Cardiac septum (tissue), 1 donor: ENCODE data around the gene ATP6V1F. TPM values are rescaled to one million over a fixed set of nuclear protein-coding genes. Genes with fewer than 3 reads are reported as not detected.
A peak's percentile ranks its signal among the peaks of the same experiment; 100 is the strongest.

Source experiments
- DNase-seq: peaks from one replicate; pipeline ENCODE4 v3.0.0-alpha.2; 2020; ENCODE audit warnings: low spot score
- intact Hi-C: fragments of 100-400 bp; cut with DNase I; formaldehyde crosslinking; loops from one replicate; pipeline ENCODE4 v1.14.0; 2022
- long read RNA-seq: library from polyadenylated mRNA; unstranded; transcript quantifications from one replicate; pipeline ENCODE4 v2.0.0, GENCODE V29; 2021
- total RNA-seq: library from RNA; stranded (reverse); fragmentation: NEBNext Ultra II Directional; extraction: Animal tissue kit (Norgen Biotek cat#: 25700); gene quantifications from one replicate; pipeline ENCODE4 v1.2.1, GENCODE V29; 2021
- donor health status: DM: no; HTN: no; CAD: no.

The ATP6V1F gene
- 80.0 TPM for total RNA-seq
- long read RNA-seq, transcript ATP6V1F-201 (2 exons, 704 nt) = major isoform, 44 of 46 reads
- long read RNA-seq, partial matches to known transcripts = 2 of 46 reads
- long read RNA-seq, other reads (novel, unspliced or antisense) = 0 of 46 reads

GRCh38 chr7:128862571-128863432 lies at the start of gene ATP6V1F:
Gene ATP6V1F, plus strand, starts transcription at chr7:128862856. Its CDS starts 49 bp downstream, at chr7:128862905.
- intact Hi-C loops = no loop called here
- peak; percentile 99 for DNase-seq

- no peak for DNase-seq
- intact Hi-C loops = no loop called here
Observed at GRCh38 chr7:128814499-128814898, 48.2 kb upstream of the ATP6V1F start.

DNA sequence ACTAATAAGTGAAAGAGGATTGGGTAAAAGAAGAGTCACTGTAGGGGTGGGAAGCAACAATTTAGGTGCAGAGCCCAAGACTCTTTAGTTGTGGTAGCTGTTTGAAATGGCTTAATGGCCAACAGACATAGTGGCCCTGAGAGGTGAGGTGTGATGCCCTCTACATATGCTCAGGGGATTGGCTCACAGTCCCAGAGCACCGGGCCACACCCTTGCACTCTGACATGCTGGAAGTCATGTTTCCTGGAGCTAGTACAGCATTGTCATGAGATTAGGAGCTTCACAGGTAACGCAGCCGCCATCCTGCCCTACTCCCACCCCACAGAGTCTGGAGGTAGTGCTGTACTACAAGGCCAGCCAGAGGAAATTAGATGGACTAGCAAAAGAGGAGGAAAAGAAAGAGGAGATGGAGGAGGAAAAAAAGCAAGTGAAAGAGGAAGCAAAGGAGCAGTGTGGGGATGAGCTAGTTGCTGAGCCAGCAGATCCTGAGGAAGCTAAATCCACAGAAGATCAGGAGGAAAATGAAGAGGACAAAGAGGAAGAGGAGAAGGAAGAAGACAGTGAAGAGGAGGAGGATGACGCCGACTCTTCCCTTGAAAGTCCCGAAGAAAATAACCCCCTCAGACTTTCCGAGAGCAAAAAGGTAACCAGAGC lies 47.2 kb upstream of the ATP6V1F start:
- intact Hi-C loops = no loop called here
- DNase-seq = no peak

- intact Hi-C loops = no loop called here
- no peak for DNase-seq
Observed at GRCh38 chr7:128818694-128819093, 44.0 kb upstream of the ATP6V1F start.

- no peak for DNase-seq
- intact Hi-C loops = no loop called here
Observed at GRCh38 chr7:128821724-128822123, 40.9 kb upstream of the ATP6V1F start.

- DNase-seq = no peak
- intact Hi-C loops = loop anchor here (2.0 to 5.0 kb wide), 3 partner anchors 34 to 88 kb away; partner anchors contain the start of genes CALU and CCDC136
Observed at GRCh38 chr7:128826512-128826911, 36.1 kb upstream of the ATP6V1F start.

DNA sequence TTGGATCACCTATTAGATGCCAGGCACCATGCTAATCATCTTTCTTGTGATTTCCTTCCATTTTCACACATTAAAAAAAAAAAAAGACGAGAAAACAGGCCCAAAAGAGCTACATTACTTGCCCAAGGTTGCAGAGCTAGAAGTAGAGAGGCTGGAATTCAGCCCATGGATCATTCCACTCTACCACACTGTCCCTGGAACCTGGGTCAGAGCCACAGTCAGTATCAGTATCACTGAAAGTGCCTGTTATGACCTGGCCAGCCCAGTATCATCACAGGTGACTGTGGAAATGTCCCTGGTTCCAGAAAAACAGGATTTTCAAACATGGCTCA lies 35.8 kb upstream of the ATP6V1F start:
- no peak for DNase-seq
- intact Hi-C loops = loop anchor here (2.0 to 5.0 kb wide), 3 partner anchors 35 to 88 kb away; partner anchors contain the start of genes CALU and CCDC136

GRCh38 chr7:128827248-128827958 lies 35.3 kb upstream of the ATP6V1F start:
- intact Hi-C loops = loop anchor here (2.0 to 5.0 kb wide), 3 partner anchors 35 to 89 kb away; partner anchors contain the start of genes CALU and CCDC136

DNA sequence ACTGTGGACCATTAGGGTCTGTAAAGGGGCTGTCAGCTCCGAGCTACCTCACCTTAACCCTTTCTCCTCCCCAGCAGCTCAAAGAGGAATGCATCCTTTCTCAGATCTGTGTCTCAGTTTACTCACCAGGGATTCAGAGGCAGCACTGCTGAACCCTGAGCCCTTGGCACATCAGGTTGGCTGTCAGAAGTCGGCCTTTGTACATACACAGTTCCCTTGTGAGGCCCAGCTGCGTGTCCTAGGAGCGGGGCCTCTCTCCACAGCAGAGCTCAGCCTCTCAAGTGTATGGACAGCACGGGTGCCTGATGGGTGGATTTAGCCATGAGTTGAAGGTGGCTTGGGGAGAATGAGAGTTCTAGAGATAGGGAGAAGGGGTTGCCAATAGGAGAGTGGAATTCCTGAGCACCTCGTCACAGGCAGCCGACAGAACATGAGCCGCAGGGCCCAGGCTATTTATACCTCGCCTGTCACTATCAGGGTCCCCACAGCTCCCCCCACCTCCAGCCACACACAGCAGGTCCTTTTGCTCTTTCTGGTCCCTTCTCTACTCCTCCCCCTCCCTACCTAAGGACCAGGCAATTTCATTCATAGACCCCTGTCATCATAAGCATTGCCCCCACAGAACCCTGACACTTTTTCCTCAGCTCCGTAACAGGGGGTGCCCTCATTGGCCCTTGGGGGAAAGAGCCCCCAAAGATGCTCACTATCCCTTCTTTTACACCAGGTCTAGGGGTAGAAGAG lies 34.5 kb upstream of the ATP6V1F start:
- no peak for DNase-seq
- intact Hi-C loops = loop anchor here (2.0 to 5.0 kb wide), 3 partner anchors 36 to 89 kb away; partner anchors contain the start of genes CALU and CCDC136

More at GRCh38 chr7:128827248-128827958, 35.3 kb upstream of the ATP6V1F start:
- DNase-seq = peak; percentile 87

- DNase-seq = no peak
- intact Hi-C loops = loop anchor here (5.0 kb wide), 2 partner anchors 37 to 72 kb away; partner anchors contain the start of gene CCDC136
Observed at GRCh38 chr7:128829391-128830166, 33.1 kb upstream of the ATP6V1F start.

DNA sequence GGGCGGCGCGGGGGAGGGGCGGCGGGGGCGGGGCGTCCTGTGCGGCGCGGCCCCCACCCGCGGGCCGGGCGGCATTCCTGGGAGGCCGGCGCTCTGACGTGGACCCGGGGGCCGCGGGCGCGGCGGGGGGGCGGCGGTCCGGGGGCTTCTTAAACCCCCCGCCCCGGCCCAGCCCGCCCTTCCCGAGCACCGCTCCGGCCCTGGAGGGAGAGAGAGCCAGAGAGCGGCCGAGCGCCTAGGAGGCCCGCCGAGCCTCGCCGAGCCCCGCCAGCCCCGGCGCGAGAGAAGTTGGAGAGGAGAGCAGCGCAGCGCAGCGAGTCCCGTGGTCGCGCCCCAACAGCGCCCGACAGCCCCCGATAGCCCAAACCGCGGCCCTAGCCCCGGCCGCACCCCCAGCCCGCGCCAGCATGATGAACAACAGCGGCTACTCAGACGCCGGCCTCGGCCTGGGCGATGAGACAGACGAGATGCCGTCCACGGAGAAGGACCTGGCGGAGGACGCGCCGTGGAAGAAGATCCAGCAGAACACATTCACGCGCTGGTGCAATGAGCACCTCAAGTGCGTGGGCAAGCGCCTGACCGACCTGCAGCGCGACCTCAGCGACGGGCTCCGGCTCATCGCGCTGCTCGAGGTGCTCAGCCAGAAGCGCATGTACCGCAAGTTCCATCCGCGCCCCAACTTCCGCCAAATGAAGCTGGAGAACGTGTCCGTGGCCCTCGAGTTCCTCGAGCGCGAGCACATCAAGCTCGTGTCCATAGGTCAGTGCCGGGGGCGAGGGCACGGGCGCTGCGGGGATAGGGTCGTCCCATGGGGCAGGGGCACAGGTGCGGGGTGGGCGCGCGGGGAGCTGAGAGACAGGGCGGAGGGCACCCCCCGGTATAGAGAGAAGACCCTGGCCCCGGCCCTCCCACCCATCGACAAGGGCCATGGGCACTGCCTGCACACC lies 32.2 kb upstream of the ATP6V1F start, which contains the start of gene FLNC:
TSS of gene FLNC (plus strand) at position 176 of the 947 bp plus-strand sequence. CDS start at position 408, 232 bp downstream.
- intact Hi-C loops = no loop called here
- no peak for DNase-seq

DNA sequence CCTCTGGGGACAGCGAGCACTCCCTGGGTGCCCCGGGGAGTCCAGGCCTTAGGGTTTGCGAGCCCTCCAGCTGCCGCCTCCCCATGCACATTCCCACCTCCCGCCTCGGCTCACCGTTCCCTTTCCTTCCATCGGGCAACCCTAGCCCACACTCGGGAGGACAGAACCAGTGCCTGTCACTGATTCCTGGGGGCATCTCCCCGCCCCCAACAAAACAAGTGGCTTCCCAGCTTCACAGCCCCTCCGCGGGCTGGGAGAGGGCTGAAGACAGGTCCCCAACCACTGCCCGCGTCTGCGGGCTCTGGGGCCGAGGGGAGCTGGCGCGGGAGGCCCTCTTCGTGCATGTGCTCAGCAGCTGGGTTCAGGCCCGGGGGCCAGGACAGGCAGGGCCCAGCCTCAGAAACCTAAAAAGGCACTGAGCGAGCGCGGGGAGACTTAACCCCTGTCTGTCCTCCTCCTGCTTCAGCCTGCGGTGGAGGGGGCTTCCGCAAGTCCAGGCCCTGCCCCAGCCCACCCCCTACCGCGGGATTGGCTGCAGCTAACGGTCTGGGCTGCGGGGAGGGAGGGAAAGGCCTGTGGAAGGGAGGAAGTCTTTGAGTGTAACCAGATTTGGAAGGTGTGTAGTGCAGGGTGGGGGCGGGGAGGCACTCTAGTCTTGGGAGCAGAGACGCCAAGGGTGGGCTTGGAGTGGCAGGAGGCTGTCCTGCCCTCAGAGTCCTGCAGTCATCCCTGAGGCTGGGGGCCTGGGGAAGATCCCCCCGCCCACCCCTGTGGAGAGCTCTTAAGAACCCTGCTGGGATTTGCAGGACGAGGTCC lies 31.3 kb upstream of the ATP6V1F start:
- intact Hi-C loops = no loop called here
- no peak for DNase-seq

- DNase-seq = no peak
- intact Hi-C loops = no loop called here
Observed at GRCh38 chr7:128831994-128832879, 30.4 kb upstream of the ATP6V1F start.

- intact Hi-C loops = no loop called here
- no peak for DNase-seq
Observed at GRCh38 chr7:128832880-128833147, 29.8 kb upstream of the ATP6V1F start.

DNA sequence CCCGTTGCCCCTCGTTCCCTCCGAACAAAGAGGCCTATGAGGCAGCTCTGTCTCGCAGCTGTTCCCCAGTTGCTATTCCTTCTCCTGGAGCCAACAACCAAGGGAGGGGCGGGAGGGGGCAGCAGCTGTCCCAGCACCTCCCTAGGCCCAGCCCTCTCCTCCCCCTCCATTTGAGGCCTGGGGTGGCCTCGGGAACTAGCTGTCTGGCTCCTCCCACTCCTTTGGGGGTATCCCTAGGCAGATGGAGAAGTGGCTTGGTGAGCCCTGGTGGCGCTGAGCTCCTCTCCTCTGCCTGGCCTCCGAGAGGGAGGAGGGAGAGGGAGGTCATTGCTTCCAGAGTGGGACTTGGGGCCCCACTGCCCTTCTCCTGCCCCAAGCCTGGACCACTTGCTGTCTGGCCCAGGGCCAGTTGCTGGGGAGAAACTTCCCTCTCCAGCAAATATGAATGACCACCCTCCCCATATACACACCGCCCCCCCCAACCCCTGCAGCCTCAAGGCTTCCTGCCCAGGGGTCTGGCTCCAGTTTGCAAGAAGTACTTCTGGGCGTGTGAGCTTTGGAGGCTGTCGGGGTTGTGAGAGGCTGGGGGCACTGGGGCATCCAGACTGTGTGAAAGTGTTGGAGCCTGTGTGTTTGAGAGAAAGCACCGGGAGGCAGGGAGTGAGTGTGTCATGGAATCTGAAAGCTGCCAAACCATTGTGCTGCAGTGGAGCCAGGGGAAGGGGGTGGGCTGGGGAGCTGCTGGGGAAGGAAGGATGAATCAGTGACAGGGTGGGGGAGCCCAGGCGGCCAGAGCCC lies 29.3 kb upstream of the ATP6V1F start:
- intact Hi-C loops = no loop called here
- DNase-seq = no peak
